Liver (tissue), 3 donors: ENCODE data around the gene MELK.

ENCODE experiments used
- FOXA1 ChIP-seq: IDR thresholded peaks from 2 replicates; pipeline ENCODE4 v1.6.1; 2016; ENCODE audit warnings: antibody characterized with exemption
- GABPA ChIP-seq, 2 donors: IDR thresholded peaks in 1 of 2; conservative IDR thresholded peaks in 1 of 2; 2 replicates each; pipeline ENCODE4 v1.6.1; 2016; ENCODE audit warnings: antibody characterized with exemption in 2 of 2, mild to moderate bottlenecking in 1 of 2, moderate library complexity in 1 of 2
- SP1 ChIP-seq: IDR thresholded peaks from 2 replicates; pipeline ENCODE4 v1.6.1; 2018; ENCODE audit warnings: antibody characterized with exemption, mild to moderate bottlenecking
- TAF1 ChIP-seq: conservative IDR thresholded peaks from 2 replicates; pipeline ENCODE4 v1.6.1; 2016; ENCODE audit warnings: antibody characterized with exemption, mild to moderate bottlenecking
- YY1 ChIP-seq: IDR thresholded peaks from 2 replicates; pipeline ENCODE4 v1.6.1; 2016; ENCODE audit warnings: antibody characterized with exemption, mild to moderate bottlenecking
- TF ChIP-seq, protein P1 (sequence below): fragments of 150-350 bp; IDR thresholded peaks from 2 replicates; pipeline ENCODE4 v1.5.1; 2017; ENCODE audit warnings: improper control_type of control experiment, low read depth, low read length; ENCODE audit not compliant: missing input control
- TF ChIP-seq, protein P2 (sequence below): IDR thresholded peaks from 2 replicates; pipeline ENCODE4 v1.6.1; 2016; ENCODE audit warnings: antibody characterized with exemption, mild to moderate bottlenecking
- TF ChIP-seq, protein P3 (sequence below): IDR thresholded peaks from 2 replicates; pipeline ENCODE4 v1.6.1; 2016; ENCODE audit warnings: antibody characterized with exemption
- TF ChIP-seq, protein P4 (sequence below): IDR thresholded peaks from 2 replicates; pipeline ENCODE4 v1.6.1; 2016; ENCODE audit warnings: antibody characterized with exemption
- TF ChIP-seq, protein P5 (sequence below): IDR thresholded peaks from 2 replicates; pipeline ENCODE4 v1.6.1; 2016; ENCODE audit warnings: antibody characterized with exemption
- donor health status: healthy.
- donor health status: healthy.

DNA sequence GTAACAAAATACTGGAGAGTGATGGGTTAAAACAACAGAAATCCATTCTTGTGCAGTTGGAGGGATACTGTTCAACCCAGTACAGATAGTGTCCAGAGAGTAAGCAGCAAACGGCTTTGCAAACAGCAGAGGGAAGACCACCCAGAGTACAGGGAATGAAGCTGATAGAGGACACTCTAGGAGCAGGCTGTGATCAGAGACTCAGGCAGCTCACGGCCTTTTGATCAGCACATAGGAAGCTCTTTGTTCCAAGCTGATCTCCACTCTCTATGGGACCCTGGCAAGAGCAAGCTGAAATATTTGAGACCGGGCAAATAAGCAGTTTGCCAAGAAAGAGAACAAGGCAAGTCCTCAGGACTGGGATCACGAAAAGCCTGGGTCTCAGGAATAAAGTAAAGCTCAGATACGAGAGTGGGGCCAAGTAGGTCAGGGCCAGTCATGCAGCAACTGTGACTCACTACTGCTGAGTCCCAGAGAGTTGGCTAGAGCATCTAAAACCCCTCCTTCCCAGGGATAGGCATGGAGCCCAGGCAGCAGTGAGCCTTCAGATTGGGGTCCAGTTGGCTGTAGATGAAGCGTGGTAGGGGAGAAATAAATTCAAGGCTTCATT is 52.4 kb downstream of the MELK start:
- TF ChIP-seq, protein P1, sequence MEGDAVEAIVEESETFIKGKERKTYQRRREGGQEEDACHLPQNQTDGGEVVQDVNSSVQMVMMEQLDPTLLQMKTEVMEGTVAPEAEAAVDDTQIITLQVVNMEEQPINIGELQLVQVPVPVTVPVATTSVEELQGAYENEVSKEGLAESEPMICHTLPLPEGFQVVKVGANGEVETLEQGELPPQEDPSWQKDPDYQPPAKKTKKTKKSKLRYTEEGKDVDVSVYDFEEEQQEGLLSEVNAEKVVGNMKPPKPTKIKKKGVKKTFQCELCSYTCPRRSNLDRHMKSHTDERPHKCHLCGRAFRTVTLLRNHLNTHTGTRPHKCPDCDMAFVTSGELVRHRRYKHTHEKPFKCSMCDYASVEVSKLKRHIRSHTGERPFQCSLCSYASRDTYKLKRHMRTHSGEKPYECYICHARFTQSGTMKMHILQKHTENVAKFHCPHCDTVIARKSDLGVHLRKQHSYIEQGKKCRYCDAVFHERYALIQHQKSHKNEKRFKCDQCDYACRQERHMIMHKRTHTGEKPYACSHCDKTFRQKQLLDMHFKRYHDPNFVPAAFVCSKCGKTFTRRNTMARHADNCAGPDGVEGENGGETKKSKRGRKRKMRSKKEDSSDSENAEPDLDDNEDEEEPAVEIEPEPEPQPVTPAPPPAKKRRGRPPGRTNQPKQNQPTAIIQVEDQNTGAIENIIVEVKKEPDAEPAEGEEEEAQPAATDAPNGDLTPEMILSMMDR, result no peak
- TF ChIP-seq SP1 (no peak), TAF1 (no peak), YY1 (no peak), FOXA1 (no peak), GABPA (IDR thresholded peaks at IDR 0.05 in 1 of 2, conservative IDR thresholded peaks at IDR 0.05 in 1 of 2) (no peak)
- TF ChIP-seq, protein P2, sequence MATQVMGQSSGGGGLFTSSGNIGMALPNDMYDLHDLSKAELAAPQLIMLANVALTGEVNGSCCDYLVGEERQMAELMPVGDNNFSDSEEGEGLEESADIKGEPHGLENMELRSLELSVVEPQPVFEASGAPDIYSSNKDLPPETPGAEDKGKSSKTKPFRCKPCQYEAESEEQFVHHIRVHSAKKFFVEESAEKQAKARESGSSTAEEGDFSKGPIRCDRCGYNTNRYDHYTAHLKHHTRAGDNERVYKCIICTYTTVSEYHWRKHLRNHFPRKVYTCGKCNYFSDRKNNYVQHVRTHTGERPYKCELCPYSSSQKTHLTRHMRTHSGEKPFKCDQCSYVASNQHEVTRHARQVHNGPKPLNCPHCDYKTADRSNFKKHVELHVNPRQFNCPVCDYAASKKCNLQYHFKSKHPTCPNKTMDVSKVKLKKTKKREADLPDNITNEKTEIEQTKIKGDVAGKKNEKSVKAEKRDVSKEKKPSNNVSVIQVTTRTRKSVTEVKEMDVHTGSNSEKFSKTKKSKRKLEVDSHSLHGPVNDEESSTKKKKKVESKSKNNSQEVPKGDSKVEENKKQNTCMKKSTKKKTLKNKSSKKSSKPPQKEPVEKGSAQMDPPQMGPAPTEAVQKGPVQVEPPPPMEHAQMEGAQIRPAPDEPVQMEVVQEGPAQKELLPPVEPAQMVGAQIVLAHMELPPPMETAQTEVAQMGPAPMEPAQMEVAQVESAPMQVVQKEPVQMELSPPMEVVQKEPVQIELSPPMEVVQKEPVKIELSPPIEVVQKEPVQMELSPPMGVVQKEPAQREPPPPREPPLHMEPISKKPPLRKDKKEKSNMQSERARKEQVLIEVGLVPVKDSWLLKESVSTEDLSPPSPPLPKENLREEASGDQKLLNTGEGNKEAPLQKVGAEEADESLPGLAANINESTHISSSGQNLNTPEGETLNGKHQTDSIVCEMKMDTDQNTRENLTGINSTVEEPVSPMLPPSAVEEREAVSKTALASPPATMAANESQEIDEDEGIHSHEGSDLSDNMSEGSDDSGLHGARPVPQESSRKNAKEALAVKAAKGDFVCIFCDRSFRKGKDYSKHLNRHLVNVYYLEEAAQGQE, result no peak
- TF ChIP-seq, protein P3, sequence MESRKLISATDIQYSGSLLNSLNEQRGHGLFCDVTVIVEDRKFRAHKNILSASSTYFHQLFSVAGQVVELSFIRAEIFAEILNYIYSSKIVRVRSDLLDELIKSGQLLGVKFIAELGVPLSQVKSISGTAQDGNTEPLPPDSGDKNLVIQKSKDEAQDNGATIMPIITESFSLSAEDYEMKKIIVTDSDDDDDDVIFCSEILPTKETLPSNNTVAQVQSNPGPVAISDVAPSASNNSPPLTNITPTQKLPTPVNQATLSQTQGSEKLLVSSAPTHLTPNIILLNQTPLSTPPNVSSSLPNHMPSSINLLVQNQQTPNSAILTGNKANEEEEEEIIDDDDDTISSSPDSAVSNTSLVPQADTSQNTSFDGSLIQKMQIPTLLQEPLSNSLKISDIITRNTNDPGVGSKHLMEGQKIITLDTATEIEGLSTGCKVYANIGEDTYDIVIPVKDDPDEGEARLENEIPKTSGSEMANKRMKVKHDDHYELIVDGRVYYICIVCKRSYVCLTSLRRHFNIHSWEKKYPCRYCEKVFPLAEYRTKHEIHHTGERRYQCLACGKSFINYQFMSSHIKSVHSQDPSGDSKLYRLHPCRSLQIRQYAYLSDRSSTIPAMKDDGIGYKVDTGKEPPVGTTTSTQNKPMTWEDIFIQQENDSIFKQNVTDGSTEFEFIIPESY, result no peak
- TF ChIP-seq, protein P4, sequence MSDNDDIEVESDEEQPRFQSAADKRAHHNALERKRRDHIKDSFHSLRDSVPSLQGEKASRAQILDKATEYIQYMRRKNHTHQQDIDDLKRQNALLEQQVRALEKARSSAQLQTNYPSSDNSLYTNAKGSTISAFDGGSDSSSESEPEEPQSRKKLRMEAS, result no peak
- TF ChIP-seq, protein P5, sequence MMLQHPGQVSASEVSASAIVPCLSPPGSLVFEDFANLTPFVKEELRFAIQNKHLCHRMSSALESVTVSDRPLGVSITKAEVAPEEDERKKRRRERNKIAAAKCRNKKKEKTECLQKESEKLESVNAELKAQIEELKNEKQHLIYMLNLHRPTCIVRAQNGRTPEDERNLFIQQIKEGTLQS, result no peak
